Activated gamma-delta T cell treated with Interleukin-2 at 50 U/mL for 16 hours (primary cell): Measurements from ENCODE around the gene PPP2R1B.

Source experiments
- DNase-seq: peaks from one replicate; pipeline ENCODE4 v3.0.0-alpha.2; 2020

The PPP2R1B gene

DNA sequence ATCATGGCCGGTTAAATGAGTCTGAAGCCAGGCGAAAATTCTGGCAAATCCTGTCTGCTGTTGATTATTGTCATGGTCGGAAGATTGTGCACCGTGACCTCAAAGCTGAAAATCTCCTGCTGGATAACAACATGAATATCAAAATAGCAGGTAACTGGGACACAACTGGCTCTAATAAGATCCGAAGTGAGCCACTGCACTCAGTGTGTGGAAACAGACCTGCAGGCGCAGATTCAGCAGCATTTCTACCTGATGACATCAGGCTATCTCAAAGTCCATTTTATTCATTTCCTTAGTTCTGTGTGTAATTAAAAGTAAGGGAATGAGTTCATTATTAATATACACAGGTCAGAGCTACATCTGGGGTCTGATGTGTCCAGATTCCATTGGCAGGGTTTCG lies 78.2 kb downstream of the PPP2R1B start:
- DNase-seq, result no peak

DNA sequence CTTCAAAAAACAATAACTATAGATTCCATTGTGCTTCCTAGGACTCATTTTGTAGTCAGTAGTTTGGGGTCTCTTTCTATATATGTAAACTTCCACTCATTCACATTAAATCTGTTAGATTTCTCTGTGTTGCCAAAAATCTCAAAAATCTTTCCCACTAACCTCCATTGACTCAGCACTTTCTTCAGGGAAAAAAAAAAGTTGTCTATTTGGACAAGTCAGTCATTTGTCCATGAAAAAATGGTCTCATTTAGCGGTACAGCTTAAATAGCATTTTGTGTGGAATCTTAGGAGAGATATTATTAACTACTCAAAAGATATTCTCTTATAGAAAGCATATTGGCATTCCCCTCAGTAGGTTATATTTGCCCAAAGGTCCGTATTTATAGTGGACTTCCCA lies 81.9 kb downstream of the PPP2R1B start:
- DNase-seq, result no peak

DNA sequence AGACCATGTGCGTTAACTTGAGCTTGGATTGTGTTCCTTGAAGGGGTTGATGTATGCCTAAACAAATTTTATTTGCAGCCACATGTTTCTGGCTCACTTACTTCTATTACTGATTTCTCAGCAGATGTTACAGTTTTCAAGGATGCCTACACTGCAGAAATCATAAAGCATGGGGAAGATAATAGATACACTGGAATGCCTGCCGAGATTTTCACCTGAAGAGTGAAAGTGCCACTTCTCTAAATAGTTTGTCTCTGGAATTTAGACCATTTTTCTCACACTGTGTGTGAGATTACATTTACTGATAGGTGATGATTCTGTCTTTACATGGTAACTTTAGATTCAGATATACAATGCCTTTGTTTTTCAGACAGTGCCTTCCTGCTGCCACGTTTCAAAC lies 82.4 kb downstream of the PPP2R1B start:
- no peak for DNase-seq

DNA sequence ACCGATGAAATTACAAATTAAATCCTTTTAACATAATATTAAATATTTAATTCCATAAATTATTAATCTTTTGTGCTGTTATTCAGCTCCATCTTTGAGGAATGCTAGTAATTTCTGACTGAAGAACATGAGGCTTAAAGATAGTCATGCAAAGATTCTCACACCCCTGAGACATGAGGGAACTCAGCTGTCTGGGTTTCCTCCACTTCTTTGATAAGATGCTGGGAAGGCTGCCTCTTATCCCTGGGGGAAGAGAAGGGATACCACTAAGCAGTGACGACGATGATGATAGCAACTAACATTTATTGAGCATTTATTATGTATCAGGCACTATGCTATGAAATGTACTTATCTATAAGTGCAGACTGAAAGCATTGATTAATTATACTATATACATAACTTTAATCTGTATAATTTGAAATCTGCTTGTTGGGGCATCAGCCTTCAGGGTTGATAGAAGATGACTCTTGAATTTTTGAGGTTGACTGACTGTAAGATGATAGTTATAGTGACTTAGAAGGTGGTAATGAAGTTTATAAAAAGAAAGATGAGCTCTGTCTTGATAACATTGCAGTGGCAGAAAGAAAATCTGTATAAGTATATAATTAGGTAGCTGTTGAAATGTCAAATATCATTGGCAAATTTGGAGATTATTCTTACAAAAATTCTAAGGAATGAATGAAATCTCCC lies 85.6 kb downstream of the PPP2R1B start:
- DNase-seq, result no peak
